Fibroblast of villous mesenchyme (primary cell): ENCODE data around the gene ALK. TPM values are rescaled to one million over a fixed set of nuclear protein-coding genes. Genes with fewer than 3 reads are reported as not detected.

Source experiments
- DNase-seq: peaks from one replicate; pipeline ENCODE4 v3.0.0-alpha.2; 2010; ENCODE audit warnings: low read depth
- H3K4me3 ChIP-seq: 2 replicates; pipeline ENCODE4 v1.5.1; 2011; ENCODE audit warnings: low read depth, mild to moderate bottlenecking, low read length
- total RNA-seq: library from RNA; depleted of rRNA; stranded (reverse); fragments of >200 nt; gene quantifications from 2 replicates; pipeline ENCODE4 v1.2.3, GENCODE V29; 2012
- TF ChIP-seq, protein P1 (sequence below): IDR thresholded peaks from 2 replicates; pipeline ENCODE4 v1.5.1; 2012; ENCODE audit warnings: low read depth, mild to moderate bottlenecking, low read length; ENCODE audit not compliant: insufficient read depth

The ALK gene
- total RNA-seq, 1 donor, result not detected

DNA sequence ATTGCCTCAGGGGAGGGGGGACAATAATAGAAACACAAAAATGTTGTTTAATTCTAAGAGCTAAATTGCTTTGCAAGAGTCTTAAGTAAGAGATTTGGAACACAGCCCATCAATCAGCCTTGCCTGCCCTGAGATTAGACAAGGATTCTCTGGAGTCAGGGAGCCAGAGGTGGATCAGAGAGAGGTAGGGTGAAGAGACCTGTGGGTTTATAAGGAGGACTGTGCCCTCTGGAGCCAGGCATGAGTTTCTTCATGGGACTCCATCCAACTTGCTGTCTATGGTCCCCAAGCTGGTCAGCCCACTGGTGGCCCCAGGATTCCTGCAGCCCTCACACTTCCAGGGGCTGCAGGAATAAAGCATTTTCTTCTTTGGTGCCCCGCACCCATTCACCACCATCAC lies 139.3 kb downstream of the ALK start:
- no peak overlapping the region for H3K4me3 ChIP-seq
- DNase-seq, result no peak
- TF ChIP-seq, protein P1, sequence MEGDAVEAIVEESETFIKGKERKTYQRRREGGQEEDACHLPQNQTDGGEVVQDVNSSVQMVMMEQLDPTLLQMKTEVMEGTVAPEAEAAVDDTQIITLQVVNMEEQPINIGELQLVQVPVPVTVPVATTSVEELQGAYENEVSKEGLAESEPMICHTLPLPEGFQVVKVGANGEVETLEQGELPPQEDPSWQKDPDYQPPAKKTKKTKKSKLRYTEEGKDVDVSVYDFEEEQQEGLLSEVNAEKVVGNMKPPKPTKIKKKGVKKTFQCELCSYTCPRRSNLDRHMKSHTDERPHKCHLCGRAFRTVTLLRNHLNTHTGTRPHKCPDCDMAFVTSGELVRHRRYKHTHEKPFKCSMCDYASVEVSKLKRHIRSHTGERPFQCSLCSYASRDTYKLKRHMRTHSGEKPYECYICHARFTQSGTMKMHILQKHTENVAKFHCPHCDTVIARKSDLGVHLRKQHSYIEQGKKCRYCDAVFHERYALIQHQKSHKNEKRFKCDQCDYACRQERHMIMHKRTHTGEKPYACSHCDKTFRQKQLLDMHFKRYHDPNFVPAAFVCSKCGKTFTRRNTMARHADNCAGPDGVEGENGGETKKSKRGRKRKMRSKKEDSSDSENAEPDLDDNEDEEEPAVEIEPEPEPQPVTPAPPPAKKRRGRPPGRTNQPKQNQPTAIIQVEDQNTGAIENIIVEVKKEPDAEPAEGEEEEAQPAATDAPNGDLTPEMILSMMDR, result no peak

DNA sequence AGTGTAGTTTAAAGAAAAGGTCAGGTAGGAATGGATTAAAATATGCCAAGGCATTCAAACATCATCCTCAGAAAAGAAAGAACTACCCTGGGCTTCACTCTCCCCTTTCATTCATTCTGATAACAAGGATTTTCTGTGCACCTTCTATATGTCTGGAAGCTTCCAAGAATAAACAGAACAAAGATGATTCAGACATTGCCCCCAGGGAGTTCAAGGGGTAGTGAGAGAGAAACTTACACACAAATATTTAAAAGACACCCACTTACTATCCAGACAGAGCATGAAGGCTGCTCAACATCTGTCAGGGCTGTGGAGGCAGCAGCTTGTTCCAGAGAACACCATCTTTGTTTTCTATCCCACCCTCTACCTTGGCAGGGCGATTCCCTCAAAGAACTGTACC lies 140.5 kb downstream of the ALK start:
- TF ChIP-seq, protein P1, result no peak
- H3K4me3 ChIP-seq, result no peak overlapping the region
- no peak for DNase-seq

DNA sequence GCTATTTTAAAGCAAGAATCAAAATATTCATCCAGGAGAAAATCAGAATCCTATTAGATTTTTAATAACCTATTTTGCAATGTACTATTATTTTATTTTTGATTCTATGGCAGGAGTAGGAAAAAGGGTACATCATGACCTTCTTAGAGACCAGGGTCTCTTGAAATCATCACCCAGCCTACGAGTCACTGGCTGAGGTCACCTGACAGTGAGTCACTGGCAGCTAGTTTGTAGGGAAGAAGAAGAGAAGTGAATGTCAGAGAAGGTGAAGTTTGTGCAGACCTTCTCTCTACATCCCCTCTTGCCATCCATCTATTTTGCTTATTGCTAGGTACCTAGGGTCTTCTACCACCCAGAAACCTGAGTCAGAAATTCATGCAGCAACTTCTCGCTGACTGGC lies 144.2 kb downstream of the ALK start:
- TF ChIP-seq, protein P1, result no peak
- DNase-seq, result no peak

DNA sequence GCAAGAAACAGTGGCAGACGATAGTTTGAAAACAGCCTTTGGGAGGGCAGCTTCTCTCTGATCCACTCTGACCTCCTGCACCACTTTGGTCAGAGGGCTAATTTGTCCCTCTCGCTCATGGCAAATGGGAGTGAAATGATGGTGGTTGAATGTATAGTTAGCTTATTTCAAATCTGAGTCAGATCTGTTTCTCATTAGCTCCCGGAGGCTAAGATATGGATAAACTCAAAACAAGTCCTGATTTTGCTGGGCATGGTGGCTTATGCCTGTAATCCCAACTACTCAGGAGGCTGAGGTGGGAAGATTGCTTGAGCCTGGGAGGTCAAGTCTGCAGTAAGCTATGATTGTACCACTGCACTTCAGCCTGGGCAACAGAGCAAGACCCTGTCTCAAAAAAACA lies 145.0 kb downstream of the ALK start:
- DNase-seq, result no peak

More for the DNA sequence above, 144.2 kb downstream of the ALK start:
- no peak overlapping the region for H3K4me3 ChIP-seq

DNA sequence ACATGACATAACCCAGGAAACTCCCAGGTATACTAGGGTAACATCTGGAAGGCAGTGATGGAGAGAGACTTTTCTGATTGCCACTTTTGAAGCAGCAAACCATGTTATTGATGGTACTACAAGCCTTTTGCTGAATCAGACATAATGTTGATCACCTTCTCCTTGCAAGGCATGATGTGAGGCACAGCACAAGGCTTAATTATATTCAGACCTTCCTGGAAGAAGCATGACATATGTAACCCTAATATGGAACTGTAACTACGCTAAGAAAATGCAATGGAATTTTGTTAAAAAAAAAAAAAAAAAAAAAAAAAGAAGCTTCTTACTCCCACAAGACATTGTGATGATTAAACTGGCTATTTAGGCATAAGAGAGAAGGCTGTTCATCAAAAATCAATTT lies 145.4 kb downstream of the ALK start:
- H3K4me3 ChIP-seq, result no peak overlapping the region
- no peak for DNase-seq
- TF ChIP-seq, protein P1, result no peak

More for the DNA sequence above, 145.0 kb downstream of the ALK start:
- no peak overlapping the region for H3K4me3 ChIP-seq
- TF ChIP-seq, protein P1, result no peak

DNA sequence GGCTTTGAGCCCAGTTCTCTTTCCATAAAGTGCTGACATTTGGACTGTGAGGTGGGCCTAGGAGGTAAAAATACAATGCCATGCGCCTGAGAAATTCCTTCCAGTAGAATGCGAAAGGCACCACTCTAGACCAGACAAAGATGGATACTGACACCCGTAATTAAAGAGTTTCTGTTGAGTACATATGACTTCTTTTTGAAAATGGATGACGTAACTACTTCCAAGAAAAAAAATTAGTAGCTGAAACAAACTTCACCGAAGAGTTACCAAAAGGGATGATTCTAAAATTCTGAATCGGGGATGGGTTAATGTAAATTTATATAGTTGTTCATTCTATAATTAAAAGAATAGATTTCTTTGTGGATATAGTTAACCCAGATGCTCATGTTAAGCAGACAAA lies 146.8 kb downstream of the ALK start:
- H3K4me3 ChIP-seq, result no peak overlapping the region
- TF ChIP-seq, protein P1, result no peak
- no peak for DNase-seq

DNA sequence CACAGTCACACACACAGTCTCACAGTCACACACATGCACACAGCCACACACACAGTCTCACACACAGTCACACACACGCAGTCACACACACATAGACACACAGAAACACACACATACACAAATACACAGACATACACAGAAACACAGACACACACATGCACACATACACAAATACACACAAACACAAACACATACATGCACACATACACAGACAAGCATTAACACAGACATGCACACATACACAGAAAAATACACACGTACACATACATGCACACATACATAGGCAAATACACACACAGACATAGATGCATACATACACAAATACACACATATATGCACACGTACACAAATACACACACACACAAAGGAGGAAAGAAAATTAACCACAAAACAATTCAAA lies 150.5 kb downstream of the ALK start:
- TF ChIP-seq, protein P1, result no peak
- no peak overlapping the region for H3K4me3 ChIP-seq
- no peak for DNase-seq
